Testis (tissue), 3 donors: ENCODE results near the gene TSC22D4. TPM values are rescaled to one million over a fixed set of nuclear protein-coding genes. Genes with fewer than 3 reads are reported as not detected.
A peak's percentile ranks its signal among the peaks of the same experiment; 100 is the strongest.

ENCODE experiments used
- DNase-seq: peaks from one replicate; pipeline ENCODE4 v3.0.0-alpha.2; 2019
- H3K27ac ChIP-seq, 2 donors: fragments of 200-600 bp; sonication (generic); one replicate each; pipeline ENCODE4 v1.5.1; 2019
- H3K27me3 ChIP-seq: fragments of 200-600 bp; sonication (generic); one replicate; pipeline ENCODE4 v1.5.1; 2019
- H3K36me3 ChIP-seq: fragments of 200-600 bp; sonication (generic); one replicate; pipeline ENCODE4 v1.5.1; 2017; ENCODE audit warnings: low read depth; ENCODE audit errors: missing control alignments
- H3K4me1 ChIP-seq: fragments of 200-600 bp; sonication (generic); one replicate; pipeline ENCODE4 v1.5.1; 2019
- H3K4me3 ChIP-seq, 2 donors: fragments of 200-600 bp; sonication (generic); one replicate each; pipeline ENCODE4 v1.5.1; 2017 to 2019
- H3K9me3 ChIP-seq: fragments of 200-600 bp; sonication (generic); one replicate; pipeline ENCODE4 v1.5.1; 2017
- CTCF ChIP-seq, 3 experiments: fragments of 450-650 bp in 2 of 3; fragments of 200-600 bp in 1 of 3; sonication (generic) in 1 of 3; IDR thresholded peaks; one replicate each; pipeline ENCODE4 v1.5.1; 2016 to 2019; ENCODE audit warnings: antibody characterized with exemption in 3 of 3, mild to moderate bottlenecking in 2 of 3, moderate library complexity in 1 of 3
- POLR2A ChIP-seq: fragments of 450-650 bp; IDR thresholded peaks from one replicate; pipeline ENCODE4 v1.6.1; 2017; ENCODE audit warnings: antibody characterized with exemption, mild to moderate bottlenecking, moderate library complexity
- WGBS, 2 donors: methylation state at CpG; one replicate each; pipeline ENCODE4 v1.1.5; 2018; 5-methylcytosine and 5-hydroxymethylcytosine counted together
- intact Hi-C: fragments of 100-400 bp; cut with DNase I; formaldehyde crosslinking; loops from one replicate; pipeline ENCODE4 v1.15.1; 2023; ENCODE audit warnings: low total_unique reads
- polyA plus RNA-seq: library from polyadenylated mRNA; stranded (reverse); fragments of 350-450 nt; fragmentation: Illumina TruSeq; extraction: RNeasy Lipid Tissue Mini Kit (QIAGEN cat#74804); gene quantifications from one replicate; pipeline ENCODE4 v1.2.3, GENCODE V29; 2014; ENCODE audit warnings: low read depth, low replicate concordance; ENCODE audit not compliant: insufficient read depth
- total RNA-seq, 2 donors: library from RNA; depleted of rRNA; stranded (reverse); fragments of >200 nt; gene quantifications; one replicate each; pipeline ENCODE4 v1.2.3, GENCODE V29; 2016

The TSC22D4 gene
- total and polyA plus RNA-seq, 3 donors from 2014 or later, result 57.4 to 165 (median 135) TPM

- 68 to 77% methylated on average over 9 of the region's 9 CpGs for WGBS, 2 donors
- intact Hi-C loops, result no loop called here
- TF ChIP-seq POLR2A (no peak), CTCF (IDR thresholded peaks at IDR 0.05) (no peak)
- DNase-seq, result no peak
- no peaks in the 10 kb centered on the region for H3K9me3 ChIP-seq
- peak overlapping the region; percentile 5 to 50 for H3K27ac ChIP-seq
- H3K27me3 ChIP-seq, result no peaks in the 10 kb centered on the region
- no peaks in the 10 kb centered on the region for H3K36me3 ChIP-seq
- peaks cover 19% of the 10 kb centered on the region for H3K4me1 ChIP-seq
- H3K4me3 ChIP-seq, result no peak overlapping the region
Observed at GRCh38 chr7:100513212-100513810, 34.3 kb upstream of the TSC22D4 start.

GRCh38 chr7:100510437-100511239, 31.6 kb upstream of the TSC22D4 start:
- H3K27ac ChIP-seq, result peak overlapping the region; percentile 78 to 84
- intact Hi-C loops, result no loop called here
- DNase-seq, result peak; percentile 76
- TF ChIP-seq CTCF (IDR thresholded peaks at IDR 0.05), result no peak
- no peak for TF ChIP-seq POLR2A
- H3K9me3 ChIP-seq, result no peaks in the 10 kb centered on the region
- H3K36me3 ChIP-seq, result no peaks in the 10 kb centered on the region
- WGBS, 2 donors, result 70 to 81% methylated on average over 9 of the region's 9 CpGs
- H3K4me1 ChIP-seq, result peaks cover 14% of the 10 kb centered on the region
- no peaks in the 10 kb centered on the region for H3K27me3 ChIP-seq
- H3K4me3 ChIP-seq, result no peak overlapping the region

- intact Hi-C loops, result no loop called here
- Histone ChIP-seq H3K4me1 (peaks cover 12% of the 10 kb centered on the region), H3K36me3 (no peaks in the 10 kb centered on the region), H3K27me3 (no peaks in the 10 kb centered on the region), H3K4me3 (no peak overlapping the region), H3K9me3 (no peaks in the 10 kb centered on the region), H3K27ac (peak overlapping the region; percentile 78 to 84)
- DNase-seq, result peak; percentile 90
- TF ChIP-seq POLR2A (no peak), CTCF (IDR thresholded peaks at IDR 0.05) (no peak)
- 41 to 46% methylated on average over 7 to 15 of the region's 15 CpGs for WGBS, 2 donors
Observed at GRCh38 chr7:100509231-100509630, 30.2 kb upstream of the TSC22D4 start.

- DNase-seq, result no peak
- no peaks in the 10 kb centered on the region for H3K36me3 ChIP-seq
- TF ChIP-seq CTCF (IDR thresholded peaks at IDR 0.05) (no peak), POLR2A (no peak)
- intact Hi-C loops, result no loop called here
- no peaks in the 10 kb centered on the region for H3K9me3 ChIP-seq
- no peaks in the 10 kb centered on the region for H3K27me3 ChIP-seq
- H3K4me1 ChIP-seq, result peaks cover 12% of the 10 kb centered on the region
- H3K4me3 ChIP-seq, result no peak overlapping the region
- H3K27ac ChIP-seq, result no peak overlapping the region
- 66 to 73% methylated on average over 8 of the region's 8 CpGs for WGBS, 2 donors
Observed at GRCh38 chr7:100506356-100506923, 27.4 kb upstream of the TSC22D4 start.
